HG02885 (cell line): ENCODE data around the gene PSME3IP1.
"Not testable (repeated sequence)": the region's sequence is repeated elsewhere in the genome, so short reads cannot be mapped to it uniquely, and the experiment has no call there.

Experiments used
- ATAC-seq: cut with Tn5 transposase; IDR thresholded peaks from one replicate; pipeline ENCODE4 v1.9.1; 2021; ENCODE audit warnings: mild to moderate bottlenecking; ENCODE audit not compliant: unreplicated experiment, poor library complexity

The PSME3IP1 gene

GRCh38 chr16:57200321-57200720 lies 14.5 kb upstream of the PSME3IP1 start:
- not testable (repeated sequence) for ATAC-seq

DNA sequence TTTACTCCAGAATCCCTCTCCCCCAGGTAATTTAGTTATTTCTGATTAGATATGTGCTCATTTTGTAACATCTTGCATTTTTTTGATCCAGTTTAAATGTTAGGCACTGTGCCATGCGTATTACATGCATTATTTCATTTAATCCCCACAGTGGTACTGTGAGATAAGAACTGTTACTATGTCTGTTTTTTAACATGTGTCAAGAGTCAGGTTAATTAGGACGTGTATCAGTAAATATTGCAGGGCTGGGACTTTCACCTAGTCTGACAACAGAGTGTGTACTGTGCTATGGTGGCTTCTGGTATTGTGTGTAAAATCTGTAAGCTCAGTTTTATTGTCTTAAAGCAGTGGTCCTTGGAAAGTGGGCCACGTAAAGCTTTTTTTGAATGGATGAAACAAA lies 10.9 kb upstream of the PSME3IP1 start:
- no peak for ATAC-seq

DNA sequence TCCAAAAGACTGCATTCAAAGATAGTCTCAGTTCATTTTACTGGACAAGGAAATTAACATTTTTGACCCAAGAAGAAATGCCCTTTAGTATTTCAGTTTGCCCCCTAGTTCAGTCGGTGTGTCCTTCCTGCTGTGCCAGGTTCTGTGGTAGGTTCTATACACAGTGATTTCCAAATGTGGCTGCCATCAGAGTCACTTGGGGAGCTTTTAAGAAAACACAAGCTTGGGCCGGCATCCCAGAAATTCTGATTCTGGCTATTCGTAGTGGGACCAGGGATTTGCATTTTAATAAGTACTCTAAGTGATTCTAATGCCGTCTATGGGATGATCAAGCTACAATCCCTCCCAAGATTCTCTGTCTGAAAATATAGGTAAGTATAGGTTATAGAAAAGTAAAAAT lies 10.4 kb upstream of the PSME3IP1 start:
- ATAC-seq: no peak

- no peak for ATAC-seq
Measured at GRCh38 chr16:57194512-57194911, 8.7 kb upstream of the PSME3IP1 start.

DNA sequence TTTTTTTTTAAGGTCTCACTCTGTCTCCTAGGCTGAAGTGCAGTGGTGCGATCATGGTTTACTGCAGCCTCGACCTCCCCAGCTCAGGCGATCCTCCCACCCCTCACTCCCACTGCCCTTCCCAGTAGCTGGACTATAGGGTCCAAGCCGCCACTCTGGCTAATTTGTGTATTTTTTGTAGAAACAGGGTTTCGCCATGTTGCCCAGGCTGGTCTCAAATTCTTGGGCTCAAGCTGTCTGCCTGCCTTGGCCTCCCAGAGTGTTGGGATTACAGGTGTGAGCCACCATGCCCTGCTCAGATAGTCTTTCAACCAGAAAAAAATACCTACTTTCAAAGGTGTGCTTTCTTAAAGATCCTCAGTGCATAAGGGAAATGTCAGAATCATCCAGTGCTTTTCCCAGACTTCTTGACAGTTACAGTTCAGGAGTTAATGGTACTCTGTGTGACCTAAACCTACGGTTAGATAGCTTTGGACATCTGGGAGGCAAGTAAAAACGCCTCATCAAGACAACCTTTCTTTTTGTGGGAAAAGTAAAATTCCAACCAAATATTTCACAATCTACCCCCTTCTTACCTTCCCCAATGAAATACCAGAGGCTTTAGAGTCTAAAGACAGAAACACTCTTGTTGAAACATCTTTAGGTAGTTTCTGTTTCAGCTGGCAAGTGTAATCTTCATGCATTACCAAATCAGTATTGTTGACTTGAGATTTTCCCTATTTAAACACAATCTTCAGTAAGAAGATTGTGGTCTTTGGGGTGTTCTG lies 7.1 kb upstream of the PSME3IP1 start:
- ATAC-seq: no peak

GRCh38 chr16:57192146-57192545 lies 6.3 kb upstream of the PSME3IP1 start:
- no peak for ATAC-seq

DNA sequence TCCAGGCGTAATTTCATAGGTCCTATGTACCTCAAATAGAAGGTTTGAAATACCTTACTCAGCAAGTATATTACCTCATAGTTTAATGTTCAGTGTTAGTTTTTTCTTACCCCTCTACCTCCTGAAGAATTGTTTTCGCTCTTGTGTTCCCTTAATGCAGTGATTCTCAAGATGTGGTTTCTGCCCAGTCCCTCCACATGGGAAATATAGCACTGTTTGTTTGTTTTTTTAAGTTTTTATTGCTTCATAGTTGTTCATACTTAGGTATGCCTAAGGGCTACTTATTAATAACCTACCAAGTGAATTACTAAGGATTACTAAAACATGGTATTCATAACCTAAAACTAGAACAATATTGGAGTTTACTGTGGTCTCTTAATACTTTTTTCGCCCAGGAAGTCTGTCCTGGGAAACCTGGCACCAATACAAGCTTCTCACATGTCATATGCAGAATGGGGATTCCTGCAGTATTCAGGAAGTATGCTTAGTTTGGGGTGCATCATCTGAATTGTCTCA lies 5.3 kb upstream of the PSME3IP1 start:
- no peak for ATAC-seq

DNA sequence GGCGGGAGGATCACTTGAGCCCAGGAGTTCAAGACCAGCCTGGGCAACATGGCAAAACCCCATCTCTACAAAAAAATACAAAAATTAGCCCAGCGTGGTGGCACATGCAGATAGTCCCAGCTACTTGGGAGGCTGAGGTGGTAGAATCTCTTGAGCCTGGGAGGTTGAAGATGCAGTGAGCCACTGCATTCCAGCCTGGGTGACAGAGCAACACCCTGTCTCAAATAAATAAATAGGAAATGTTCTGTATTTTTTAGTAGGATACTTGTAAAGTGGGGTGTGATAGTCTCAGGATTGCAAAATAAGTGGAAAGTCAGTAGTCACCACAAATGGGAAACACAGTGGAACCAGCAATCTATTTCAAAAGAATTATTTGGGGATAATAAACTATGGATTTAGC lies 4.3 kb upstream of the PSME3IP1 start:
- no peak for ATAC-seq

GRCh38 chr16:57189527-57189926 lies 3.7 kb upstream of the PSME3IP1 start:
- not testable (repeated sequence) for ATAC-seq

GRCh38 chr16:57188711-57189002 lies 2.8 kb upstream of the PSME3IP1 start:
- ATAC-seq: no peak

DNA sequence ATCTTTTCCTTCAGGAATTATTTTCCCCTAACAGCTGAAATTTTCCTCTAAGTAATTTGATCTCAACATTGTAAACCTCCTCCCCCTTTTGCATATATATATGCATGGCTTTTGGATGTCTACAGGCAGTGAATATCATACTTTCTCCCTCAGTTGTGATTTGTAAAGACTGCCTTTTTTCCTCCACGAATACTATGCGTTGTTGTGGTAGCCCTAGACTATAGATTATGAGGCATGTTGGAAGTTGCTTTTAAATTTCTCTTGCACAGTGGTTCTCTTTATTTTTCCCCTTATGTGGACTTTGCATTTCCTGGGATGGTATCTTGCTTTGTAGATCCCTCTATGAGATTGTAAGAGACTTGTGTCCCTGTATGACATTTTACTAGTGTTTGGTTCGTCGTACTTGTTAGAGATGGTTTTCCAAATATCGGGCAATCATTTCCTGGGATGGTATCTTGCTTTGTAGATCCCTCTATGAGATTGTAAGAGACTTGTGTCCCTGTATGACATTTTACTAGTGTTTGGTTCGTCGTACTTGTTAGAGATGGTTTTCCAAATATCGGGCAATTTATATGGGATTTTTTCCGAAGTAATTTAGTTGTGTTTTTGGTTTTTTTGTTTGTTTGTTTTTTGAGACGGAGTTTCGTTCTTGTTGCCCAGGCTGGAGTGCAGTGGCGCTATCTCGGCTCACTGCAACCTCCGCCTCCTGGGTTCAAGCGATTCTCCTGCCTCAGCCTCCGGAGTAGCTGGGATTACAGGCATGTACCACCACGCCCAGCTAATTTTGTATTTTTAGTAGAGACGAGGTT lies 2.3 kb upstream of the PSME3IP1 start:
- not testable (repeated sequence) for ATAC-seq

GRCh38 chr16:57186872-57187854 lies 1.3 kb upstream of the PSME3IP1 start:
- no peak for ATAC-seq

DNA sequence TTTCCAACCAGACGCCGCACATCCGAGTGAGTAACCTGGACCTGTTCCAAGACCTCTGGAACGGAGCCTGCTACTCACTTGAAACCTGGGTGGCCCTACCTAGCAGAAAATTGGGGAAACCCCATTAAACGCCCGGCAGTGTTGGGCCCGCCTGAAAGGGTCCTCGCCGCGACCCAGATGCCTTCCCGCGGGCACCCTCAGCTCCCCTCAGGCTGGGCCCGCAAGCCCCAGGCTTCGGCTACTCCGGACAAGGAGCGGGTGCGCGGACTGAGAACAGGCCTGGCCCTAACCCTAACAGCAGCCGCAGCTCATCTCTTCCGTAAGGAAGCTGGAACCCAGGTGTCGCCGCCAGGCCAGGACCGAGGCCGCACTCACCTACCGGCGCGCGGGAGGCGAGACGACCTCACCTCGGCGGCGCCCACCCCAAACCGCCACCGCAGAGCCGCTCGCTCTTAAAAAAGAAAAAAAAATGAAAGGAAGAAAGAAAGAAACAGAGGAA lies 344 bp downstream of the PSME3IP1 start:
- peak; percentile 34 for ATAC-seq

DNA sequence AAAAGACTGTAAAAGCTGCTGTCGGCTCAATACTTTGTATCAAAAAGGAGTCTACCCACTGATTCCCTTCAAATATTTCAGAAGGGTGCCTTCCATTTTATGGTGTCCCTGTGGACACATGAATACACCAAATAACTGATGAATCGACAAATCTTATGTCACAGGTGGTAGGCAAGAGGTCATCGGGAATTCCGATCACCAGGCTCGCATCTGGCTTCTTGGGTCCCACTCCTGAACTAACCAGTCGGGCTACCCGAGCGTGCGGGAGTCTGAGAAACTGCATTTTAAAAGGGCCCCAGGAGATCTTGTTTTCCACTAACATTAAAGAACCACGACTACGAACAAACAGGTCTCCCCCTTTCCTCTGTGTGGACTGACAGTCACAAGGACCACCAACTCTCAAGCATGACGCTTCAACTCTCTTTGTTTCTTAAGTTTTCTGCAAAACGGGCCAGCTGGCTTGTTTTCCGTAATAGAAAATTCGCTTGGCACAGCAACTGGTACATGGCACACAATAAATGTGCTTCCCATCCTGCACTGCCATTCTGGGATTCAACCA lies 873 bp downstream of the PSME3IP1 start:
- no peak for ATAC-seq

DNA sequence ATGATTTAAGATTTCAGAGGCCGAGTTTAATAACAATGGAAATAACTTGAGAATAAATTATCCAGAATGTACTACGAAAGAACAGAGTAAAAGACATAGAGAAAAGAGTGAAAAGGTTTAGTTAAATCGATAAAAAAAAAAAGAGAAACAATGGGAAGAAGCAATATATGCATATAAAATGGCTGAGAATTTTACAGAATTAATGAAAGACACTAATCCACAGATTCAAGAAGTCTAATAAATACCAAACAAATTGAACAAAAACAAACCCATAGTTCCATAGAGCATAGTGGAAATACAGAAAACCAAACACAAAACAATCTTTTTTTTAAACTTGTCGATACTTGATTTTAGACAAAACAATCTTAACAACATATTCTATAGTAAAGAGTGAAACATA lies 1.7 kb downstream of the PSME3IP1 start:
- no peak for ATAC-seq

- no peak for ATAC-seq
Measured at GRCh38 chr16:57179215-57179828, 6.5 kb downstream of the PSME3IP1 start.

- no peak for ATAC-seq
Measured at GRCh38 chr16:57178793-57179212, 7.0 kb downstream of the PSME3IP1 start.

- no peak for ATAC-seq
Measured at GRCh38 chr16:57178196-57178595, 7.6 kb downstream of the PSME3IP1 start.

GRCh38 chr16:57175896-57176295 lies 9.9 kb downstream of the PSME3IP1 start:
- no peak for ATAC-seq
